ENCODE results near the gene SETD3.
A peak's percentile ranks its signal among the peaks of the same experiment; 100 is the strongest.
"Not testable (repeated sequence)": the region's sequence is repeated elsewhere in the genome, so short reads cannot be mapped to it uniquely, and the experiment has no call there.

SETD3 gene

DNA sequence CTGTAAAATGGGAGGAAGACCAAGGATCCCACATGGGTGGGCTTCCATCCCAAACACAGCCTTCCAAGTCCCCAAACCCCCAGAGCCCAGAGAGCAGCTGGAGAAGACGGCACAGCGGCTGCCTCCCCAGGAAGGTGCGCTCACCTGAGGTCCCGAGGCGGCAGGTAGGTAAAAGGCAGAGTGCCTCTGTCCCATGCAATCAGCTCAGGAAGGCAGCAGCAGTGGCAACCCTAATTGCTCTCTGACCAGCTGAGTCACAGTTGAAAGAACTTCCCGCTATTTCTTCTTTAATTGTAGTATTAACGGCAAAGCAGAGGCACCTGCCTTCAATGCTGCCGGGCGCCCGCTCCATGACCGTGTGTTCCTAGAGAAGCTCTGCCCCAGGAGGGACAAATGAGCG, 117.6 kb downstream of the SETD3 start:
- no peak for DNase-seq

GRCh38 chr14:99361596-99362215, 119.0 kb downstream of the SETD3 start:
- no peak for DNase-seq

DNA sequence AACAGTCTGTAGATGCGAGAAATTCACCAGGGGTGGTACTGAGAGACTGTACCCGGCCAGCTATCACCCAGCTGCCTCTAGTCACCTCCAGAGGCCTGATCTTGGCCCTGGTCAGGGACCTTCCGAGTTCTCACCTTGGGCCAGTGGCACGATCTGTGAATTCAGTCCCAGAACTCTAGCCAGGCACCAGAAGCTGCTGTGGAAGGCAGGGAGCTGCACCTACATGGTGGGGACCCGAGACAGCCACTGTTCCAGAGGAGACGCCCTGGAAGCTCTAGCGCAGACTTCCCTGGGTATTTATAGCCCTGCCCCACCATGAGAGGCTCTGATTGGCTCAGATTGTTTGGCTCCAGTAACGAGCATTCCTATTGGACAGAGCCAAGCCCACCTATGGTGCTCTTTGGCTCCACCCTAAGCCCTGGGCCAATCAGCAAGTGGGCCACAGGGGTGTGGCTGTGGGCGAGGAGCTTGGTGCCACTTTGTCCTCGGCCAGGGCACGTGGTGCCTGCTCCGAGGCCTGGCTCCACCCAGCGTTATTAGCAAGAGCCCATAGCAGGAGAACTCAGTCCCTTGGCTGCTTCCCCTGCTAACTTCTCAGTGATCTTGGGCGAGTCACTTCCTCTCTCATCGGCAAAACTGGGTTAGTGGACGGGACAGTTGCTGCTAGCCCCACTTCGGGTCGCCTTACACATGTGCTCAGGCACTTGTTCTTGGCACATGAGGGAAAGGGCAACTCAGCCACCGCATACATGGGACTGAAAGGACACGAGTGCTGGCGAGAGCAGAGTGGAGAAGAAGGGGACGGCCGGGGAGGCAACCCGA, 119.7 kb downstream of the SETD3 start:
- DNase-seq = no peak

GRCh38 chr14:99359906-99360305, 120.8 kb downstream of the SETD3 start:
- DNase-seq = no peak

GRCh38 chr14:99357916-99358390, 122.7 kb downstream of the SETD3 start:
- DNase-seq = peak in 2 of 56 donors; percentile 5 to 8

DNA sequence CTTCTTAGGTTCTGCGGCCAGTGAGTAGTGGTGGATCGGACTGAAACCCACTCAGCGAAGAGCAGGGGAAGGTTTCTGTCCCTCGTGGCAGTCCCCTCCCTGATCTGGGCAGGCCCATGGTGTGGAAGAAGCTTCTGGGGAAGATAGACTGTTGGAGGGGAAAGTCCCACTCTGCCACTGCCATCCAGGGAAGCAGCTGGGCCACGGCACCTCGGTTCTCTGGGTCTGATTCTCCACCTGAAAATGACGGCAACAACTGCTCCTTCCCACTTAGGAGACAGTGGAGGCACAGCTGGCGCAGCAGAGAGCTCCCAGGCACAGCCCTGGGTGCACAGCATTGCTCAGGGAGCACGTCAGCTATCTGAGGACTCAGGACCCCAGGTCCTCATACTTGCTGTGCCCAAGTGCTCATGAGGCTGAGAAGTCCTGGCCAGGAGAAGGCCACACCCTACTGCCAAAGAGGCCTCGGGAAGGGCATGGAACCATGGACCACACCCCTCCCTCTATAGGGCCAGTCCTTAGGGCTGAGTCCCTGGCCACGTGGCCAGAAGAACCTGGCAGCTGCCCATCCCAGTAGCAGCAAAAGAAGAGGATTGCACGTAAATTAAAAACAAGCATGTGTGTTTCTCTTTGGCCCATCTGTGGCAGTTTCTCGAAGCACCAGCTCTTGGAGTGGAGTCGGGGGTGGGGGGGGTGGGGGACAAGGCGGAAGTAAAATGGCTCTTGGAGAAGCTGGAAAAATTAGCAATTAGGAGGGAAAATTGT, 123.3 kb downstream of the SETD3 start:
- DNase-seq = no peak

DNA sequence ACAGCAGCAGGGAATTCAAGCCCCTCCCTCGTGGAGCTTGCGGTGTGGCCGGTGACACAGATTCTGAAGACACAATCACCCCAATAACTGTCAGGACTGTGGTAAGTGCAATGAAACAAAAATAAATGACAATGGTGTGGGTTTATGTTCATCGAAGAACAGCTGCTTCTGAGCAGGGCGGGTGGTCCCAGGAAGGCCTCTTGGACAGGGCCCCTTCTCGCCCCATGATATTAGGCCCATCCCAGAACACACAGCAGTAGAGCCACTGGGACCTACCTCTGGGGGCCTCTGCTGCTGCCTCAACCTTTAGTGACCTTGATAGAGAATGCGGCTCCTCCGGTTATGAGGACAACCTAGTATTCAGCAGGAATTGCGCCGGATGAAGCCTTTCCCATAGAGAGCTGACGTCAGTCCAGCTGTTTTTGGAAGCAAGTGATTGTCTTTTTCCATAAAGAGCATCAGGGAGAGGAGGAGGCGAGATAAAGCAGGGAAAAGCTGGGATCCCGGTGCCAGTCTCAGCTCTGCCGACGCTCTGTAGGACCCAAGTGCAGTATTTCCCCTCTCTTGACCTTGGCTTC, 124.5 kb downstream of the SETD3 start:
- no peak for DNase-seq

DNA sequence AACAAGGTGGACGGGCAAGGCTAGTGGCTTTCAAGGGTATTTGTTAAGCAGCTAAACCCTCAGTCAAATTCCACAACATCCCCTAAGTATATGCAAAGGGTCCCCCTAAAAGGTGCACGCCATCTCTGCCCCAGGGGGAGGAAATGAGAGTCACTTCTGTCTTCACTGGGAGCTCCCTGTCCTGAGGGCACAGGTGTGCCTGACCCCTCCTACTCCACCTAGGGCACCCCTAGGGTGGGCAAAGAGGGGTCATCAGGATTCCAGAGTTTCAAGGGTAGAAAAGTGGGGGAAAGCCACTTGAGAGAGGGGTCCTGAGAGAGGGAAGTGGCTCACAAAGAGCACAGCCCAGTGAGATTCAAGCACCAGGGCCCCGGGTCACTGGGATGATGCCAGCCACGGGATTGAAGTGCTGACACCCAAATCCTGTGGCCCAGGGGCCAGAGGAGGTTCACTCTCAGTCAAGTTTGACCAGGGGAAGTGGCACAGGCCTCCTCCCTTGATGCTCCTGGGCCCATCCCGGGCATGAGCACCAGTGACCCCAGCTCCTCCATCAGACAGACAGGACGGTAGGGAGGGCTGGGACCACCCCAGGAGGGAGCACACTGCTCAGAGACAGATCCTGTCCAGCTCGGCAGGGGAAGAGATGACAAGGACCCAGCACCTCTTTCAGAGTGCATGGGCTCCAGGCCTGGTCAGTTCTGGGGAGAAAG, 126.3 kb downstream of the SETD3 start:
- no peak for DNase-seq

GRCh38 chr14:99352688-99353280, 127.9 kb downstream of the SETD3 start:
- no peak for DNase-seq

DNA sequence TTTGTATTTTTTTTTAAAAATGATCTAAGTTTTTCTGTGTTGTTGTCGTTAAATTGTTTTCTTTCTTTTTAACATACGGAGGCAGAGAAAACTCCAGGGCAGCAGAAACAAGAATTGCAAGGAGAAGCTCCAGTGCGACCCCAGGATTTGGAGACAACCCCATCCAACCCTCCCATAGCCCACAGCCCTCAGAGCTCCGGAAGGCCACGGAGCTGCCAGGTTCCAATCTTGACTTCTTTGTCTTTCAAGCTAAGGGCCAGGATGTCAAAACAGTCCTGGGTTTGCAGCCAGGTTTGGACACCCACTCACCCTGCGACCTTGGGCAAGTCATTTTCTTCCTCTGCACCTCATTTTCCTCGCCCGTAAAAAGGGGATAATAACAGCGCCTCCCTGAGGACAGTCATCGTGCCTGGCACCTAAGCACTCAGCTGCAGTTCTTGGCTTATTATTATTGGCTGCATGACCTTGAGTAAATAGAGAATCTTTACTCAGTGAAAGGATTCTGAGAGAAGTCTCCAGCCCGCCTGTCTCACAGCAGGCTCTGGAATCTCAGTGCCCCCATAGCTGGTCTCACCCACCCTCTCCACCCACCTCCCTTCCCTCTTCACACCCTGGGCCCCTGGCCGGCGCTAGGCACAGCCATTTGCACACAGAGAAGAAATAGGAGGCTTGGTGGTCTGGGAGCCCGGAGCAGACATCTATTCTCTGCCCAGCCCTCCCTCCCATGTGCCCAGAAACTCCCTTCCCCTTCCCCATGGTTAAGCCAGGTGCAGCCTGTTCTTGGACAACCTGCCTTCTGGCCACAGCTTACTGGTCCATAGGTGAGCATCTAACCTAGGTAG, 129.3 kb downstream of the SETD3 start:
- no peak for DNase-seq

GRCh38 chr14:99350751-99351150, 129.9 kb downstream of the SETD3 start:
- no peak for DNase-seq

DNA sequence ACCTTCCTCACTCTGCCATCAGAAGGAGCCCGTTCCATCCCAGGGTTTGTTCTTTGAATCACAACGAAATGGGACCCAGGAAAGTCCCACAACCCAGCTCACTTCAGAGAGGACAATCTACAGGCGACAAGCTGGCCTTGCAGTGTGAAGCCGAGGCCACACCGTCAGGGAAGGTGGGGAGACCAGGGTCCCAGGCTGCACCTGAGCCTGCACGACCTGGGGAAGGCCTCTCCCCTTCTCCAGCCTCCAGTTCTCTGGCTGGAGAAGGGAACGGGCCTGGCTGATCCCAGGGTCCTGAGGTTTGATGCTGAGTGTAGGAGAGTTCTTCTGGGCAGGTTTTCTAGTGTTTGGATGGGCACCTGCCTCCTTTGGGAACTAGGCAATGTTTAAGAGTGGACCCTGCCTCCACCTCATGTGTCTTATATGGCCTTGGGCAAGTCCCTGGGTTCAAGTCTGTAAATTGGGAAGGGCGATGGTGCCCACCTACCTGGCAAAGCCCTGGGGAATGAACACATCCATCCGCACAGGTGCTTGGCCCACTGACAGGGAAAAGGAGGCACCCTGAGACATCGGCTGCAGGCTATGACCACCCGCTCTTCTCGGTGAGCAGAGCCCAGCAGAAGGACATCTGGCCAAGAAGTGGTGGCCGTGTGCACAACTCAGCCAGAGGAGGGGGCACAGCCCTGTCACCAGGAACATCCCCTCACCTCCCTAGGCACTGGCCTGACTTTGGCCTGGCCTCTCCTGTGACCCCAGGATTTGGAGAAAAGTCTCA, 130.8 kb downstream of the SETD3 start:
- DNase-seq = no peak

DNA sequence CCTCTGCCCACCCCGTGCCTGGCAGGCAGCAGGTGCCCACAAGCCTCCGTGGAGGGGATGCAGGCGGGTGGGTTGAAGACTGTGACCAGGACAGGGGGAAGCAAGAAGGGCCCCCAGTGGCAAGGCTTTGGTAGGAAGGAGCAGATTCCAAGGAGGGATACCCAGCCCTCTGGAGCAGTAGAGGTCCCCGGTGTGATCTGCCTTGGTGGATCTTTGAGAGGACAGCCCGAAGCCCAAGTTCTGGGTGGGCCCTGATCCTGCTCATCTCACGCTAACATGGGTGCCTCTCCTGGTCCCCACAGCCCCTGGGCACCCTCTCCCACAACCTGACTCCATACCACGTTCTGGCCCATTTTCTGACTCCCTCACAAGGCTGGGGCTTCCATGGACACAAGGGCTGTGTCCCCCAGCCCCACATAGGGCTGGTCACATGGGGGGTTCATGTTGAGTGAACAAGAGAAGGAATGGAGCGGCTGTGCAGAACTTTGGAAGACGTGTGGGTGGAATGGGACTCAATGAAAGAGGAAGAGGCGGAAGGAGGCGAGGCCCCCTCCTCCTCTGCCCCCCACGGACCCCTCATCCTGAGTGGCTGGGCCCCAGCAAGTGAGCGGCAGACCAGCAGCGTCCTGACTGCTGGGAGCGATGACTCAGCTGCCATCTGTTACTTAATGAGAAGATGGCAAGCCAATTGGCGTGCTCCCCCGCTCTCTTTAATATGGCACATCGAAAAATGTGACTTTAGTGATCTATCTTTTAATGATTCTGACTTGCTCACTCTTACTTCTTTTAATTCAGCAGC, 131.6 kb downstream of the SETD3 start:
- peak in 6 of 56 donors; percentile 8 to 45 (median 19) for DNase-seq

DNA sequence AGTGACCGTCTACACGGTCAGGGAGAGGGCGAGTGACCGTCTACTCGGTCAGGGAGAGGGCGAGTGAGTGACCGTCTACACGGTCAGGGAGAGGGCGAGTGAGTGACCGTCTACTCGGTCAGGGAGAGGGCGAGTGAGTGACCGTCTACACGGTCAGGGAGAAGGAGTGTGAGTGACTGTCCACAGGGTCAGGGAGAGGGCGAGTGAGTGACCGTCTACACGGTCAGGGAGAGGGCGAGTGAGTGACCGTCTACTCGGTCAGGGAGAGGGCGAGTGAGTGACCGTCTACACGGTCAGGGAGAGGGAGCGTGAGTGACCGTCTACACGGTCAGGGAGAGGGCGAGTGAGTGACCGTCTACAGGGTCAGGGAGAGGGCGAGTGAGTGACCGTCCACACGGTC, 132.4 kb downstream of the SETD3 start:
- not testable (repeated sequence) for DNase-seq
